Loucy (cell line): ENCODE measurements around the gene PIWIL1.

Experiments
- EZH2phosphoT487 ChIP-seq: fragments of 200-600 bp; IDR thresholded peaks from 2 replicates; pipeline ENCODE4 v1.6.1; 2018; ENCODE audit warnings: antibody characterized with exemption, mild to moderate bottlenecking, moderate library complexity, borderline replicate concordance
- TF ChIP-seq, protein P1 (sequence below): fragments of 200-600 bp; sonication (generic); conservative IDR thresholded peaks from 2 replicates; pipeline ENCODE4 v1.5.1; 2014; ENCODE audit warnings: mild to moderate bottlenecking, antibody characterized with exemption, low read length

DNA sequence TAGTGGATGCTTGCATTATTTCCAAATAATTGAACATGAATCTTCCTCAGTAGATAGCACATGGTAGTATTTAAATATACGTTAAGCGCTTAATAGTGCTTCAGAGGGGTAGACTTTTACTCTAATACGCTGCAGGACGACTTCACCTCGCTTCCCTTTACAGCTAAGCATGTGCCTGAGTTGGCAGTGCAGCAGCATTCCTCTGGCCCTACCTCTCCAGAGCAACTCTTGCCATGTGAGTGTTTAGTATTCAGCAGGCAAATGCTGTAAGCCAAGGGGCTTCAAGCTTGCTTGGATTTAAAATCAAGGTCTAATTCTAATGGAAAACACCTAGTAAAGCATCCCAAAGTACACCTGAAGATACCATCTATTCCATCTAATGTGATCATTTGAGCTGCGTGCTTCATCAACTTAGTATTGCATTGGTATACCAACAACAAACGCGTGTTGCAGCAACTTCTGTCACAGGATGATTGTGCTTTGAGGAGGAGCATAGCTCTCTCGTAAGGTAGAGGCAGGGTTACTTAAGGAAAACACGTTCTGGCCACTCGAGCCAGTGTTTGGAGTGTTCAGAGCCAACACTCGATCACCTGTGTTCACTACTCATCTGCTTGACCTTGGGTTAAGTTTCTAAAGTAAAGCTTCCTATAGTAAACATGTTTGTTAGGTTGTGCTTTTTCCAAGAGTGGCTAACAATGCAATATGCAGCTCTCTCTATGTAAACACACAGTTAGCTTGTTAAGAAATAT, 60.6 kb downstream of the PIWIL1 start:
- TF ChIP-seq, protein P1, sequence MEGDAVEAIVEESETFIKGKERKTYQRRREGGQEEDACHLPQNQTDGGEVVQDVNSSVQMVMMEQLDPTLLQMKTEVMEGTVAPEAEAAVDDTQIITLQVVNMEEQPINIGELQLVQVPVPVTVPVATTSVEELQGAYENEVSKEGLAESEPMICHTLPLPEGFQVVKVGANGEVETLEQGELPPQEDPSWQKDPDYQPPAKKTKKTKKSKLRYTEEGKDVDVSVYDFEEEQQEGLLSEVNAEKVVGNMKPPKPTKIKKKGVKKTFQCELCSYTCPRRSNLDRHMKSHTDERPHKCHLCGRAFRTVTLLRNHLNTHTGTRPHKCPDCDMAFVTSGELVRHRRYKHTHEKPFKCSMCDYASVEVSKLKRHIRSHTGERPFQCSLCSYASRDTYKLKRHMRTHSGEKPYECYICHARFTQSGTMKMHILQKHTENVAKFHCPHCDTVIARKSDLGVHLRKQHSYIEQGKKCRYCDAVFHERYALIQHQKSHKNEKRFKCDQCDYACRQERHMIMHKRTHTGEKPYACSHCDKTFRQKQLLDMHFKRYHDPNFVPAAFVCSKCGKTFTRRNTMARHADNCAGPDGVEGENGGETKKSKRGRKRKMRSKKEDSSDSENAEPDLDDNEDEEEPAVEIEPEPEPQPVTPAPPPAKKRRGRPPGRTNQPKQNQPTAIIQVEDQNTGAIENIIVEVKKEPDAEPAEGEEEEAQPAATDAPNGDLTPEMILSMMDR = no peak
- TF ChIP-seq EZH2phosphoT487 = no peak
